Measurements from ENCODE around the gene GREB1. TPM values are rescaled to one million over a fixed set of nuclear protein-coding genes. Genes with fewer than 3 reads are reported as not detected.
A peak's percentile ranks its signal among the peaks of the same experiment; 100 is the strongest.

GREB1 gene
- total RNA-seq, 4 donors from 2014 or later = 3.0 to 6.1 (median 4.3) TPM

GRCh38 chr2:11525762-11526161, 8.1 kb upstream of the GREB1 start:
- H3K4me1 ChIP-seq = peaks cover 2% of the 10 kb centered on the region
- H3K36me3 ChIP-seq = no peaks in the 10 kb centered on the region
- no peak for DNase-seq (ENCODE audit: low spot score in 2 of 2)
- H3K27me3 ChIP-seq = no peaks in the 10 kb centered on the region
- no peak for TF ChIP-seq CTCF (IDR thresholded peaks at IDR 0.05)
- no peak for TF ChIP-seq POLR2A (IDR thresholded peaks at IDR 0.05)
- TF ChIP-seq POLR2AphosphoS5 (IDR thresholded peaks at IDR 0.05) = no peak
- no peak for TF ChIP-seq EP300 (IDR thresholded peaks at IDR 0.05)
- WGBS = 89% methylated on average over 7 of the region's 7 CpGs
- H3K9me3 ChIP-seq = no peaks in the 10 kb centered on the region
- no peak overlapping the region for H3K27ac ChIP-seq
- no peak overlapping the region for H3K4me3 ChIP-seq

- TF ChIP-seq CTCF (IDR thresholded peaks at IDR 0.05) = no peak
- TF ChIP-seq POLR2A (IDR thresholded peaks at IDR 0.05) = no peak
- TF ChIP-seq EP300 (IDR thresholded peaks at IDR 0.05) = no peak
- no peak for TF ChIP-seq POLR2AphosphoS5 (IDR thresholded peaks at IDR 0.05)
- Histone ChIP-seq H3K4me3 (no peak overlapping the region), H3K9me3 (no peaks in the 10 kb centered on the region), H3K27me3 (no peaks in the 10 kb centered on the region), H3K4me1 (peaks cover 8% of the 10 kb centered on the region), H3K36me3 (no peaks in the 10 kb centered on the region), H3K27ac (no peak overlapping the region)
- DNase-seq (ENCODE audit: low spot score in 2 of 2) = no peak
- 97% methylated on average over 1 of the region's 1 CpG for WGBS
Measured at GRCh38 chr2:11527001-11527400, 6.8 kb upstream of the GREB1 start.

- Histone ChIP-seq H3K27me3 (no peaks in the 10 kb centered on the region), H3K4me1 (peaks cover 16% of the 10 kb centered on the region), H3K4me3 (no peak overlapping the region), H3K9me3 (no peaks in the 10 kb centered on the region), H3K27ac (no peak overlapping the region), H3K36me3 (no peaks in the 10 kb centered on the region)
- DNase-seq (ENCODE audit: low spot score in 2 of 2) = no peak
- WGBS = 89% methylated on average over 3 of the region's 3 CpGs
- TF ChIP-seq POLR2AphosphoS5 (IDR thresholded peaks at IDR 0.05) (no peak), EP300 (IDR thresholded peaks at IDR 0.05) (no peak), CTCF (IDR thresholded peaks at IDR 0.05) (no peak), POLR2A (IDR thresholded peaks at IDR 0.05) (no peak)
Measured at GRCh38 chr2:11528228-11528627, 5.6 kb upstream of the GREB1 start.

- Histone ChIP-seq H3K9me3 (no peaks in the 10 kb centered on the region), H3K27me3 (peaks cover 2% of the 10 kb centered on the region), H3K27ac (no peak overlapping the region), H3K36me3 (no peaks in the 10 kb centered on the region), H3K4me3 (no peak overlapping the region), H3K4me1 (peaks cover 26% of the 10 kb centered on the region)
- 80% methylated on average over 6 of the region's 6 CpGs for WGBS
- TF ChIP-seq CTCF (IDR thresholded peaks at IDR 0.05) (no peak), EP300 (IDR thresholded peaks at IDR 0.05) (no peak), POLR2A (IDR thresholded peaks at IDR 0.05) (no peak), POLR2AphosphoS5 (IDR thresholded peaks at IDR 0.05) (no peak)
- DNase-seq (ENCODE audit: low spot score in 2 of 2) = no peak
Measured at GRCh38 chr2:11530864-11531465, 2.9 kb upstream of the GREB1 start.

GRCh38 chr2:11532416-11533055, 1.3 kb upstream of the GREB1 start:
- Histone ChIP-seq H3K4me1 (peaks cover 26% of the 10 kb centered on the region), H3K27me3 (peaks cover 2% of the 10 kb centered on the region), H3K27ac (peak overlapping the region; percentile 73), H3K9me3 (no peaks in the 10 kb centered on the region), H3K36me3 (no peaks in the 10 kb centered on the region), H3K4me3 (no peak overlapping the region)
- no peak for DNase-seq (ENCODE audit: low spot score in 2 of 2)
- TF ChIP-seq POLR2A (IDR thresholded peaks at IDR 0.05) = no peak
- no peak for TF ChIP-seq CTCF (IDR thresholded peaks at IDR 0.05)
- no peak for TF ChIP-seq POLR2AphosphoS5 (IDR thresholded peaks at IDR 0.05)
- no peak for TF ChIP-seq EP300 (IDR thresholded peaks at IDR 0.05)
- WGBS = 37% methylated on average over 10 of the region's 10 CpGs
